Psoas muscle (tissue), 8 donors: ENCODE measurements around the gene SMG1. TPM values are rescaled to one million over a fixed set of nuclear protein-coding genes. Genes with fewer than 3 reads are reported as not detected.

Experiments
- ATAC-seq, 4 donors: fragments of 200-7000 bp; cut with Tn5 transposase; one replicate each; pipeline ENCODE4 v1.9.1; 2020; ENCODE audit warnings: moderate library complexity in 3 of 4, mild to moderate bottlenecking in 2 of 4
- DNase-seq, 2 donors: peaks; one replicate each; pipeline ENCODE4 v3.0.0-alpha.2; 2020
- H3K27ac ChIP-seq: fragments of 200-600 bp; one replicate; pipeline ENCODE4 v1.8.0; 2022
- H3K27me3 ChIP-seq, 3 donors: fragments of 200-600 bp in 1 of 3; one replicate each; pipeline versions ENCODE4 v1.6.1 to v1.8.0; 2013 to 2022; ENCODE audit warnings: low read length in 2 of 3, mild to moderate bottlenecking in 2 of 3, moderate library complexity in 1 of 3; ENCODE audit not compliant: insufficient read depth in 3 of 3
- H3K36me3 ChIP-seq, 2 donors: fragments of 200-600 bp in 1 of 2; one replicate each; pipeline versions ENCODE4 v1.6.1 to v1.8.0; 2013 to 2022; ENCODE audit warnings: low read depth in 1 of 2, mild to moderate bottlenecking in 1 of 2, moderate library complexity in 1 of 2; ENCODE audit not compliant: insufficient read depth in 1 of 2
- H3K4me1 ChIP-seq: fragments of 200-600 bp; one replicate; pipeline ENCODE4 v1.8.0; 2022
- H3K4me3 ChIP-seq: fragments of 200-600 bp; one replicate; pipeline ENCODE4 v1.8.0; 2022; ENCODE audit warnings: mild to moderate bottlenecking
- H3K9me3 ChIP-seq: fragments of 200-600 bp; one replicate; pipeline ENCODE4 v1.8.0; 2022
- CTCF ChIP-seq: fragments of 200-600 bp; IDR thresholded peaks from one replicate; pipeline ENCODE4 v1.8.0; 2022; ENCODE audit warnings: antibody characterized with exemption
- WGBS, 3 donors: extraction: QIAGEN DNeasy Blood & Tissue Kit; methylation state at CpG; one replicate each; pipeline versions ENCODE4 v1.1.6 to v1.1.7; 2013; 5-methylcytosine and 5-hydroxymethylcytosine counted together
- intact Hi-C, 2 donors: fragments of 100-400 bp; cut with DNase I; formaldehyde crosslinking; loops; one replicate each; pipeline versions ENCODE4 v1.11.0 to v1.14.2; 2022
- polyA plus RNA-seq, 3 donors: library from polyadenylated mRNA; stranded (reverse); fragments of 200-250 nt; gene quantifications; one replicate each; pipeline ENCODE4 v1.2.3, GENCODE V29; 2013
- total RNA-seq, 4 donors: library from RNA; stranded (reverse); fragmentation: NEBNext Ultra II Directional in 2 of 4; extraction: Animal tissue kit (Norgen Biotek cat#: 25700) in 2 of 4; gene quantifications; one replicate each; pipeline versions ENCODE4 v1.2.1 to v1.2.4, GENCODE V29; 2021 to 2023
- donor health status: healthy with polysubstance abuse.
- donor health status: DM: no; HTN: no; CAD: no; lungs with moderate emphysema.
- donor health status: Bipolar disorder and iron deficiency.
- donor health status: healthy.
- donor health status: DM: yes; HTN: yes; CAD: no.
- donor health status: DM: no; HTN: no; CAD: no.
- donor health status: DM: no; HTN: no; CAD: no.
- donor health status: DM: yes; HTN: yes; CAD: no.

The SMG1 gene
- total and polyA plus RNA-seq, 7 donors, result 12.1 to 160 (median 66.1) TPM

GRCh38 chr16:18799500-18799899 is 126.7 kb downstream of the SMG1 start:
- Histone ChIP-seq H3K27me3 (no peaks in the 10 kb centered on the region), H3K4me3 (peak overlapping the region; percentile 77), H3K36me3 (peaks cover 0 to 42% of the 10 kb centered on the region in 2 donors), H3K9me3 (no peaks in the 10 kb centered on the region), H3K4me1 (peaks cover 35% of the 10 kb centered on the region), H3K27ac (peak overlapping the region; percentile 82)
- TF ChIP-seq CTCF, result no peak
- no peak for DNase-seq
- WGBS, 3 donors, result 53 to 71% (median 55%) methylated on average over 3 of the region's 3 CpGs
- ATAC-seq, result no peak
- intact Hi-C loops, result no loop called here

GRCh38 chr16:18797746-18798145 is 128.5 kb downstream of the SMG1 start:
- Histone ChIP-seq H3K4me3 (no peak overlapping the region), H3K4me1 (peaks cover 28% of the 10 kb centered on the region), H3K9me3 (no peaks in the 10 kb centered on the region), H3K27me3 (no peaks in the 10 kb centered on the region), H3K36me3 (peaks cover under 1 to 59% of the 10 kb centered on the region in 2 donors), H3K27ac (no peak overlapping the region)
- ATAC-seq (no peak), DNase-seq (no peak)
- WGBS, 3 donors, result 45 to 65% (median 64%) methylated on average over 4 of the region's 4 CpGs
- intact Hi-C loops, result no loop called here
- no peak for TF ChIP-seq CTCF

- 81 to 90% (median 87%) methylated on average over 1 of the region's 1 CpG for WGBS, 3 donors
These were observed 129.8 kb downstream of the SMG1 start for GRCh38 chr16:18796377-18796776.

GRCh38 chr16:18792836-18793433 is 133.3 kb downstream of the SMG1 start:
- TF ChIP-seq CTCF, result no peak
- Histone ChIP-seq H3K36me3 (peaks cover 7 to 77% of the 10 kb centered on the region in 2 donors), H3K4me3 (no peak overlapping the region), H3K27ac (no peak overlapping the region), H3K9me3 (no peaks in the 10 kb centered on the region), H3K4me1 (peaks cover 12% of the 10 kb centered on the region), H3K27me3 (no peaks in the 10 kb centered on the region)
- 92 to 95% (median 94%) methylated on average over 11 of the region's 11 CpGs for WGBS, 3 donors
- intact Hi-C loops, result loop anchor here in 1 of 2 donors (5.0 kb wide), 1 partner anchor 169 kb away; no protein-coding TSS in a partner anchor
- DNase-seq, result no peak
- ATAC-seq, result no peak

More at GRCh38 chr16:18796377-18796776, 129.8 kb downstream of the SMG1 start:
- Histone ChIP-seq H3K27me3 (no peaks in the 10 kb centered on the region), H3K9me3 (no peaks in the 10 kb centered on the region), H3K4me3 (no peak overlapping the region), H3K27ac (no peak overlapping the region), H3K4me1 (peaks cover 28% of the 10 kb centered on the region), H3K36me3 (peaks cover 5 to 73% of the 10 kb centered on the region in 2 donors)
- DNase-seq (no peak), ATAC-seq (no peak)
- no peak for TF ChIP-seq CTCF
- intact Hi-C loops, result no loop called here
